LNCAP (cell line): ENCODE measurements around the gene CMC2.

Source experiments
- CTCF ChIP-seq: fragments of 450-650 bp; IDR thresholded peaks from 2 replicates; pipeline ENCODE4 v1.5.1; 2017; ENCODE audit warnings: mild to moderate bottlenecking

The CMC2 gene

GRCh38 chr16:80938004-80938878, 68.4 kb downstream of the CMC2 start:
- no peak for TF ChIP-seq CTCF

- no peak for TF ChIP-seq CTCF
These were observed 70.3 kb downstream of the CMC2 start for GRCh38 chr16:80936410-80936809.

GRCh38 chr16:80935691-80936090, 71.0 kb downstream of the CMC2 start:
- TF ChIP-seq CTCF: no peak

DNA sequence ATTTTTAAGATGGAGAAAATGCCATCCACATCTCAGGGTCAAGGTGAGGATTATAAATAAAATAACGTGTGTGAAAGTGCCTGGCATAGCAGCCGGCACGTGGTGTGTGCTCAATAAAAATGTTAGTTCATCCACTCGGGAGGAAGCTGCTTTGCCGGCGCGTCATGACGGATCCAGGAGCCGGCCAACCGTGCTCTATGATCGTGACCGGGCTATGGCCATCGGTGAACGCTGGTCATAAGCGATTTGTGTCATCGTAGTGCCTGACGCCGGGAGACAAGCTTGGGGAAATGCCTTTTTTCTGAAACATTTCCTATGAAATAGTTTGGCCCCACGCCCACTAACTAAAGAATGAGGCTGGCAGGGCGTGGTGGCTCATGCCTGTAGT, 74.0 kb downstream of the CMC2 start:
- no peak for TF ChIP-seq CTCF

DNA sequence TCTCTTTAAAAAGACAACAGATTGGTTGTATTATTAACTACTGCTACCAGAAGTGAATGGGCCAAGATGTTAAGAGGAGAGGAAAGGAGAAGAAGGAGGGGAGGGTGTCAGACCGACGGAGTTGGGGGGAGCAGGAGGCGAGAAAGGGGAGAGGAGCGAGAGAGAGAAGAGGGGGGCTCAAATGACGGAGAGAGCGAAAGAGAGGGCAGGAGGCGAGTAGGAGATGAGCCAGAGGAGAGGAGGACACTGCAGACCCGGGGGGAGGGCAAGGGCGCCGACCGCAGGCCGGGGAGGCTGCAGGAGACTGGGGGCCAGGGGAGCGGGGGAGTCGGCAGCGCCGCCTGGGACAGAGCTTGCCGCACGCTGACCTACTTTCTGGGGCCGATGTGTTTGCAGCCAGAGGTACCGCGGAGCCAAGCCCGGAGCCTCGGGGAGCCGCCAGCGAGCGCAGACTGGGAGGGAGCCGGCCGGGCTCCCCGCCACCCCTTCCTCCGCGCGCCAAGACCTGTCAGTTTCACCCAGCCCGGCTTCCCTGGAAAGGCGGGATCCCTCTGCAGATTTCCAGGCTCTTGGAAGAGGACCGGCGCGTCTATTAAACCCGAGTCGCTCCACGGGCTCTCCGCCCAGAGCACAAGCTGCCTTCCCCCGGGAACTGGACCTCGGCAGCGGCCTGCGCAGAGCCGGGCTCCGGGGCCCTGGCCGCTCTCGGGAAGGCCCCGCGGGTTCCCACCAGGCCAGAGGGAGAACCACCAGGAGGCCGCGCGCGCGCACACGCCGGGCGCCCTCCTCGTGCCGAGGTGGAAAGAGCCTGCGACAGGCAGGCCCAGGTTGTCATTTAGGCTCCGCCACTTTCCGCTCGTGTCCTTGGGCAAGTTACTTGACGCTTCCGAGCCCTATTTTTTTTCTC, 74.6 kb downstream of the CMC2 start:
- no peak for TF ChIP-seq CTCF

GRCh38 chr16:80924372-80924978, 82.2 kb downstream of the CMC2 start:
- TF ChIP-seq CTCF: peak; percentile 40; the same call in 1 of the 2 replicates

GRCh38 chr16:80923356-80923755, 83.3 kb downstream of the CMC2 start:
- no peak for TF ChIP-seq CTCF
